Activated CD8-positive, alpha-beta memory T cell treated with anti-CD3 and anti-CD28 coated beads for 48 hours (primary cell): ENCODE data around the gene LAX1.

Experiments
- DNase-seq, 3 experiments: peaks; one replicate each; pipeline ENCODE4 v3.0.0-alpha.2; 2020; ENCODE audit warnings: low read depth in 2 of 3, low spot score in 2 of 3

Gene LAX1

DNA sequence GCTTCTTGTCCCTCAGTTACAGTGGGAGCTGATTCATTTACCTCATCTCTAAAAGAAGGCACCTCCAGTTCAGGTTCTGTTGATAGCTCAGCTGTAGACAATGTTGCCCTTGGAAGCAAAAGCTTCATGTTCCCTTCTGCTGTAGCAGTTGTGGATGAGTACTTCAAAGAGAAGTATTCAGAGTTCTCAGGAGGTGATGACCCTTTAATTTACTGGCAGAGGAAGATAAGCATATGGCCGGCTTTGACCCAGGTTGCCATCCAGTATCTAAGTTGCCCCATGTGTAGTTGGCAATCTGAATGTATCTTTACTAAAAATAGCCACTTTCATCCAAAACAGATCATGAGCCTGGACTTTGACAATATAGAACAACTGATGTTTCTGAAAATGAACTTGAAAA, 35.0 kb downstream of the LAX1 start:
- no peak for DNase-seq

DNA sequence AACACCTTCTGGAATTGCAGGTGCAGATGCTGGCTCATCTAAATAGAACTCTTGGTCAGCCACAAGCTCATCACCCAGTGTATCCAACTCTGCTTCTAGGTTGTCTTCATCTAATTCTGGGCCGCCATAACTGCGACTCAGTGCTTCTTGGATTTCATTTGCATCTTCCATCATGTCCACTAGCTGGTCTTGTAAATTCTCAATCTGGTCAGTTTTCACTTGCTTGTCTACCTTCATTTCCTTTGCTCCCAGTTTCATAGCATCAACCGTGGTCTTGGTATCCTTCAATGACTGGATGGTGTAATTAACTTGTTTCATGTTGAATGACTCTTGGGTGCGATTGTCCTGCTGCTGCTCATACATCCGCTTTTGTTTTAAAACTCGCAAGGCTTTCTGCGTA, 40.7 kb downstream of the LAX1 start:
- no peak for DNase-seq

DNA sequence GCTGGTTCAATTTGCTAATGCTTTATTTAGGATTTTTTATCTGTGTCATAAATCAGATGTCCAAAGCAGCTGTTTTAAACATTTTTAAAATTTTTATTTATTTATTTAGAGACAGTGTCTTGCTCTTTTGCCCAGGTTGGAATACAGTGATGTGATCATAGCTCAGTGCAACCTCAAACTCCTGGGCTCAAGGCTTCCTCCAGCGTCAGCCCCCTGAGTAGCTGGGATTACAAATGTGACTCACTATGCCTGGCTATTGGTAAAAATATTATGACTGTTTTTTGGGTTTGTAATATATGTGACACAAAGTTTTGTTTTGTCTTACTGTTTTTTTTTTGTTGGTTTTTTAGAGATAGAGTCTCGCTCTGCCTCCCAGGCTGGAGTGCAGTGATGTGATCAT, 42.2 kb downstream of the LAX1 start:
- DNase-seq: no peak

DNA sequence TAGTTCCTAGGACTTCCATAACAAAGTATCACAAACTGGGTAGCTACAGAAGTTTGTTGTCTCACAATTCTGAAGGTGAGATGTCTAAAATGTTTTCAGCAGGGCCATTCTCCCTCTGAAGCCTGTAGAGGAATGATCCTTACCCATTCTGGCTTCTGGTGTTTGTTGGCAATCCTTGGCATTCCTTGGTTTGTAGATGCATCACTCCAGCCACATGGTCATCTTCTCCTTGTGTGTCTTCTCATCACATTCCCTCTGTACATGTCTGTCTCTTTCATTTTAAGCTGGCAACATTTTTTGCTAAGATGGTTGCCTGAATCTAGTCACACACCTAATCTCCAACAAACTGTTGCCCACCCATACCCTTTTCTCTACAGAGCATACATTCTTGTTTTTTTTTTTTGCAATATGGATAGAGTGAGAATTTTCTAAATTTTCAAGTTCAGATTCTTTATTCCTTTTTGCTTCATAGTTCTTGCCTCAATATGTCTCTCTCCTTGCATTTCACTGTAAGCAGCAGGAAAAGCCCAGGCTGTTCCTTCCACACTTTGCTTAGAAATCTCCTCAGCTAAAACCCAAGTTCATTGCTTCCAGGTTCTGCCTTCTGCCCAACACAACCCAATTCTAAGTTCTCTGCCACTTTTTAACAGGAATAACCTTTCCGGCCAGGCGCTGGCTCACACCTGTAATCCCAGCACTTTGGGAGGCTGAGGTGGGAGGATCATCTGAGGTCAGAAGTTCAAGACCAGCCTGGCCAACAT, 48.8 kb downstream of the LAX1 start:
- DNase-seq: no peak

DNA sequence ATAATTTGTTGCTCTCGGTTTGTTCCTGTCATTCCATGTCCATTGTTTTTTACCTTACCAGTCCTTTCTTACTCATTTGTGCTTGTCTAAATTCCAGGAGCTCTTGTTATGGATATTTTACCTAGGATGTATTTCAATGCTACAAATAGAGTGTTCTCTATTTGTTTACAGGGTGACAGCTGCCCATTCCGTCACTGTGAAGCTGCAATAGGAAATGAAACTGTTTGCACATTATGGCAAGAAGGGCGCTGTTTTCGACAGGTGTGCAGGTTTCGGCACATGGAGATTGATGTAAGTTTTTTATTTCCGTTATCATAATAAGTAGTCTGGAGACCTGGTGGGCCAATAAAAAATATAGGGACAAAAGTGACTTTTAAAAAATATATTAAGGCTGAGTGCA, 53.4 kb downstream of the LAX1 start:
- no peak for DNase-seq

DNA sequence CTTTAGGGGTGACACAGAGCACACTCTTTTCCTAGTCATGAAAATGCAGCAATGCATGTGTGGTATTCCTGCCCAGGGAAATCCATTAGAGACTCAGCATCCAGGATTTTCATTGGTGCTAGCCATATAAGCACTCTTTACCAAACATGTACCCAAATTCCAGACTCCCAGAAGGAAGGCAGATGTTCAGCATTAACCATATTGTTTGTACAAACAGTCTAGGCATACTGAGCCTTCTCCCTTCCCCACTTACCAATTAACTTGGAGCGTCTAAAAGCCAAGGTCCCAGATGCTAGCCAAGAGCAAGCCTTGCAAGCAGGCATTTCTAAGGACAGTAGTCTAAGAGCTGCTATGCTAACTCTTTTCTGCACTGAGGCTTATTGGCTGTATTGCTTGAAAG, 58.3 kb downstream of the LAX1 start:
- DNase-seq: no peak
